GM12891 (cell line): Measurements from ENCODE around the gene BAX.

Experiments used
- DNase-seq: peaks from one replicate; pipeline ENCODE4 v3.0.0; 2011; ENCODE audit warnings: low spot score; ENCODE audit not compliant: insufficient read length
- FAIRE-seq: peaks from 2 replicates; lab custom pipeline; 2011; peaks lifted over from hg19 to GRCh38; lab: Jason Lieb, UNC
- PAX5 ChIP-seq: IDR thresholded peaks from 2 replicates; pipeline ENCODE4 v1.6.1; 2011; ENCODE audit warnings: low read length, moderate library complexity, mild to moderate bottlenecking; ENCODE audit not compliant: insufficient read depth, severe bottlenecking
- POLR2A ChIP-seq: IDR thresholded peaks from 2 replicates; pipeline ENCODE4 v1.6.1; 2011; ENCODE audit warnings: low read depth, low read length, control low read depth
- POLR2AphosphoS5 ChIP-seq: IDR thresholded peaks from 2 replicates; pipeline ENCODE4 v1.6.1; 2011; ENCODE audit warnings: low read depth, low read length, control low read depth
- POU2F2 ChIP-seq: IDR thresholded peaks from 2 replicates; pipeline ENCODE4 v1.6.1; 2011; ENCODE audit warnings: low read depth, mild to moderate bottlenecking, control low read depth, low read length, moderate library complexity
- SPI1 ChIP-seq: IDR thresholded peaks from 2 replicates; pipeline ENCODE4 v1.6.1; 2011; ENCODE audit warnings: low read depth, low read length, control low read depth
- TAF1 ChIP-seq: IDR thresholded peaks from 2 replicates; pipeline ENCODE4 v1.6.1; 2011; ENCODE audit warnings: low read depth, low read length, control low read depth

BAX gene

DNA sequence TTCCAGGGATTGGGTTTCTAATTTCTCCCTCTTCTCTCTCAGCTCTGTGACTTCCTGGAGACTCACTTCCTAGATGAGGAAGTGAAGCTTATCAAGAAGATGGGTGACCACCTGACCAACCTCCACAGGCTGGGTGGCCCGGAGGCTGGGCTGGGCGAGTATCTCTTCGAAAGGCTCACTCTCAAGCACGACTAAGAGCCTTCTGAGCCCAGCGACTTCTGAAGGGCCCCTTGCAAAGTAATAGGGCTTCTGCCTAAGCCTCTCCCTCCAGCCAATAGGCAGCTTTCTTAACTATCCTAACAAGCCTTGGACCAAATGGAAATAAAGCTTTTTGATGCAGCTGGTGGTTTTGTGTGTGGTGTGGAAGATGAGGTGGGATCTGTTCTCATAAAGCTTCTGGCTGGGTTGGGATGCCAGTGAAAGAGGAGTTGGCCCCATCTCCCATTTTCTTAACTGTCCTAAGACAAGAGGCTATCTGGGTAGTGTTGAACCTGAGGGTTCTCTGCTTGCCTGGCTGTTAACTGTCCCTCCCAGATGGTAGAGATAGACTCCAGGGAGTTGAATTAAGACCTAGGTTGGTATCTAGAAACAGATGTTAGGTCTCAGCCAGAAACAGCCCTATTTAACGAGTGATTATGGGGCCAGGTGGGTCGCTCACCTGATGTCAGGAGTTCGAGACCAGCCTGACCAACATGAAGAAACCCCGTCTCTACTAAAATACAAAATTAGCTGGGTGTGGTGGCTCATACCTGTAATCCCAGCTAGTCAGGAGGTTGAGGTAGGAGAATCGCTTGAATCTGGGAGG, 12.1 kb downstream of the BAX start:
- FAIRE-seq (no peak), DNase-seq (no peak)
- TF ChIP-seq SPI1 = peak; percentile 59
- TF ChIP-seq TAF1 = no peak
- peak; percentile 43; the same call in 1 of the 2 replicates for TF ChIP-seq POU2F2
- TF ChIP-seq POLR2AphosphoS5 = 0 out of 2 replicates have a peak, but pooled peaks have one; percentile 10
- TF ChIP-seq PAX5 = no peak
- TF ChIP-seq POLR2A = no peak

DNA sequence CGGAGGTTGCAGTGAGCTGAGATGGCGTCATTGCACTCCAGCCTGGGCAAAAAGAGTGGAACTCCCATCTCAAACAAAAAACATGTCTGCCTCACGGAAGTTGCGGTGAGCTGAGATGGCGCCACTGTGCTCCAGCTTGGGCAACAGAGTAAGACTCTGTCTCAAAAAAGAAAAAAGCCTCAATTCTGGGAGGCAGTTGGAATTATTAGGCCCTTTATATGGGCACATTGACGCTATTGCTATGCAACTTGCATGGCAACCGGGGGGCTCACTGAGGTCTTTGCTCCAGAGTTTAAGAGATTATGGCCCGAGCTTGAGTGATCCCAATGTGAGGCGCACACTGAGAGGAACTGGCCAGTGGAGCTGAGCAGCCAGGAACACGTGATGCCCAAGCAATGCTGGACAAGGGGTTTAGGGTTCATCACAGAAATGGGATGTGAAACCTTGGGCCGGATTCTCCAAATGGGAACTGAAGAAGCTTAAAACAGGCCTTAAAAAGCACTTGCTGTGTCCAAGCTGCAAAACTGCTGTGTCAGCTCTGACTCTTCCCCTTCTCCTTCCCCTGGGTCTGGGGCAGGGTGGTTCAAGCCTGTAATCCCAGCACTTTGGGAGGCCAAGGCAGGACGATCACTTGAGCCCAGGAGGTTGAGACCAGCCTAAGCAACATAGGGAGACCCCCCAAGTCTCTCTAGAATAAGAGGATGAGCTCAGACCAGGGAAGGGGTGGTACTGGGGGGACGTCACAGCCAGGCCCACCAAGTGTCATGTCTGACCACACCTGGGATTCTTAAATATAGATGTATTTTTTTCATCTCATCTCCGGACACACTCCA, 12.9 kb downstream of the BAX start:
- DNase-seq = no peak
- no peak for FAIRE-seq
- TF ChIP-seq PAX5 (no peak), POLR2A (peak; percentile 67), SPI1 (peak; percentile 84), POLR2AphosphoS5 (peak; percentile 64), TAF1 (no peak), POU2F2 (peak; percentile 20; the same call in 1 of the 2 replicates)

DNA sequence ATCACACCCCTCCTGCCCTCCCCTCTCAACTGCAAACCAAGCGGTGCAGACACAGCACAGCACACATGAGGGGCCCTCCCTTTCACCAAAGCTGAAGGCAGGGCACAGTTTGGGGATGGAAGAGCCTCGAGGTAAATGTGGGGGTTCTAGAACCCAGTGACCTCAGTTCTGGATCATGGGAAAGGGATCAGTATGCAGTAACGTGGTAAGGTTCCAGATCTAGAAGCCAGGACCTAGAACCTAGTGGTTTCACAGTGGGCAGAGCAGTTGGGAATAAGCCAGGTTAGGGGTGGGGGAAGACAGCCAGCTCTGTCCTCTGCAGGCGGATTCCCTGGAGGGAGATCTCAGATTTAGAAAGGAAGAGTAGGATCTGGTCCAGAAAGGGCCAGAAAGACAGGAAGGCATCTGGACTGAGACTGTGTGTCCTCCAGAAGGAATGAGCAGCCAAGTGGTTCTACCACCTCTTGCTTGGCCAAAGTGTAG, 13.5 kb downstream of the BAX start:
- FAIRE-seq = no peak
- DNase-seq = no peak

DNA sequence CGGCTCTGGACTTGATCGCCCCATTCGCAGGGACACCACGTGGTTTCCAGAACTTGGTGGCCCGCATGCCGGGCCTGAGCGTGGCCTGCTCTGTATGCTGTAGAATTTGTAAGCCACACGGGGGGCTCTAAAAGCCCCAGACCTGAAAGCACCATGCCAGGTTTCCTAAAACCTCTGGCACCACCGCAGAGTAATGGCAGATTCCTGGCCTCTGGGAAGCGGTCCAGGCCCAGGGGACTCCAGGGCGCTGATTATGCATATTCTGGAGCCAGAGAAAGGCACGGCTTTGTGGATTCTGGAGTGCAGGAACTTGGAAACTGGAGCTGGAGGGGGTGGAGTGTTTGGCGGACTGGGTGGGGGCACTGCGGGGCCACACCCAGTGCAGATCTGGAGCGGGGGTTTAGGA, 14.1 kb downstream of the BAX start:
- TF ChIP-seq TAF1 (no peak), SPI1 (no peak), POLR2A (no peak), POU2F2 (no peak), PAX5 (no peak), POLR2AphosphoS5 (no peak)
- FAIRE-seq = no peak
- no peak for DNase-seq

More for the DNA sequence above, 13.5 kb downstream of the BAX start:
- TF ChIP-seq TAF1 (no peak), POLR2AphosphoS5 (no peak), SPI1 (no peak), PAX5 (no peak), POLR2A (no peak), POU2F2 (no peak)

DNA sequence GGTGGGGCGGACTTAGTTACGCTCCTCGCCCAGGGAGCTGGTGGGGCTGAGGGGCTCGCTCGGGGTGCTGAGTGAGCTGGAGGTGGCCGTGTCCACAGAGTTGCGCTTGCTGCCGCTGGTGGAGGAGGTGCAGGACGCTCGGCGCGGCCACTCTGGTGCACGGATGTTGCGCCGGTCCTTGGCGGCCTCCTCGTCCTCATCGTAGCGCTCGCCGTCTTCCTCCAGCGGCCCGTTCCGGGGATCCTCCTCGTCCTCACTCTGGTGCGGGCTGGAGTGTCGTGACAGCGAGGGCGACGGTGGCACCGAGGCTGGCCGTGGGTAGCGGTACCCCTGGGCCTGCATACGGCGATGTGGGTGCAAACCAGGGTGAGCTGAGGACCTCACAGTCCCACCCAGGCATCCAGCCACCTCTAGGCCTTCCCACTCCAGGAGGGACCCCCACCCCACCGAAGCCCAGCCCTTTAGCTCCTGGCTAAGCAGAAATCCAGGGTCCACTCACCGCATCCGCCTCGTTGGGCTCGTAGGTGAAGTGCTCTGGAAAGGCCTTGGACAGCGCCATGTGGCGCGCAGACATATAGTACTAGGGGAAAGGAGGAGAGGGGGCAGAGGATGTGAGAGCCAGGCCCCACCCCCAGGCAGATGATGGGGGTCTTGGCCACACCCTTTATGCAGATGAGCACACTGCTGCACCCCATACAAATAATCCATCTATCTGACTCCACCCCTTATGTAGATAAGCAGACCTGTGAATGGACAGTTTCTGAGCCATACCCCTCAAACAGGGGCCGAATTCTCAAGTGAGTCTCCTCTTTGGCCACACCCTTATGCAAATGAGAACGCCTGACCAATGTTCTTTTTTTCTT, 14.8 kb downstream of the BAX start:
- FAIRE-seq (no peak), DNase-seq (no peak)
- TF ChIP-seq POU2F2 = peak; percentile 73; the same call in 1 of the 2 replicates
- TF ChIP-seq TAF1 = no peak

DNA sequence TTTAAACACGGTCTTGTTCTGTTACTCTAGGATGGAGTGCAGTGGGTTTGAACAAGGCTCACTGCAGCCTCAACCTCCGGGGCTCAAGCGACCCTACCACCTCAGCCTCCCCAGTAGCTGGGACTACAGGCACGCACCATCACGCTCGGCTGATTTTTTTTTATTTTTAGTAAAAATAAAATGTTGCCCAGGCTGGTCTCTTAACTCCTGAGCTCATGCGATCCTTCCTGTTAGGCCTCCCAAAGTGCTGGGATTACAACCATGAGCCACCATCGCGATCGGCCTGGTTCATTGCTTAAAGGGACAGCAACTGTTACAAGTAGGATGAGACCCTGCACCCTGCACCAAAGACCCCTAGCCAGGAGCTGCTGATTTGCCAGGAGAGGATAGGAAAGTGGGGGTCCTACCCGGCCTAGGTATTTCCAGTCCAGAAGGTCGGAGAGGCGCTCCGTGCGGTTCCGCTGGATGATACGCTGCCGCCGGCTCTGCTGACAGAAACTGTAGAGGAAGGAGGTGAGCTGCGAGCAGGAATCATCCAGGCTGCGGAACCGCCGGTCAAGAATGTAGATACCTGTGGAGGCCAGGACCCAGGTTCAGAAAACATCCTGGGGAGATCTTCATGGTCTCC, 15.6 kb downstream of the BAX start:
- DNase-seq = no peak
- FAIRE-seq = no peak
- peak; percentile 46; the same call in 1 of the 2 replicates for TF ChIP-seq POLR2A
- TF ChIP-seq PAX5 = no peak
- TF ChIP-seq SPI1 = no peak
- TF ChIP-seq POU2F2 = no peak
- TF ChIP-seq POLR2AphosphoS5 = no peak
- TF ChIP-seq TAF1 = no peak

DNA sequence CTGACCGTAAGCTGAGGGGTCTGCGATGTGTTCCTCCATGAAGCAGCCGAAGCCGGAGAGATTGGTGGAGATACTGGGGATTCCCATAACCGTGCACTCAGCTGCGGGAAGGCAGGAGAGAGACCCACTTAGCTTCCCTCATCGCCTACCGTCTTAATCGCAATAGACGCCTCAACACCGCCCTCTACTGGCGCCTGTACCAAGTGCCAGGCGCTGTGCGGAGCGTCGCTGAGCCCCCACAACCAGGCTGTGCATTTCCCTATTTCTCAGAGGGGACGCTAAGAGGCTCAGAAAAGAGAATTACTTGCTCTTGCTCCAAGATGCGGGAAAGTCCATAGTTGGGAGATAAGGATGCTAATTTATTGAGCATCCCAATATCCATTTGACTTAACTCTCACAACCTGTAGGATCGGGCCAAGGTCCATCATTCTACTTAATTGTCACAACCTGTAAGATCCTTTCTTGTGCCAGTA, 16.3 kb downstream of the BAX start:
- FAIRE-seq (peak; percentile 87), DNase-seq (peak; percentile 68)
- TF ChIP-seq TAF1 (no peak), SPI1 (peak; percentile 71), POLR2A (no peak)

DNA sequence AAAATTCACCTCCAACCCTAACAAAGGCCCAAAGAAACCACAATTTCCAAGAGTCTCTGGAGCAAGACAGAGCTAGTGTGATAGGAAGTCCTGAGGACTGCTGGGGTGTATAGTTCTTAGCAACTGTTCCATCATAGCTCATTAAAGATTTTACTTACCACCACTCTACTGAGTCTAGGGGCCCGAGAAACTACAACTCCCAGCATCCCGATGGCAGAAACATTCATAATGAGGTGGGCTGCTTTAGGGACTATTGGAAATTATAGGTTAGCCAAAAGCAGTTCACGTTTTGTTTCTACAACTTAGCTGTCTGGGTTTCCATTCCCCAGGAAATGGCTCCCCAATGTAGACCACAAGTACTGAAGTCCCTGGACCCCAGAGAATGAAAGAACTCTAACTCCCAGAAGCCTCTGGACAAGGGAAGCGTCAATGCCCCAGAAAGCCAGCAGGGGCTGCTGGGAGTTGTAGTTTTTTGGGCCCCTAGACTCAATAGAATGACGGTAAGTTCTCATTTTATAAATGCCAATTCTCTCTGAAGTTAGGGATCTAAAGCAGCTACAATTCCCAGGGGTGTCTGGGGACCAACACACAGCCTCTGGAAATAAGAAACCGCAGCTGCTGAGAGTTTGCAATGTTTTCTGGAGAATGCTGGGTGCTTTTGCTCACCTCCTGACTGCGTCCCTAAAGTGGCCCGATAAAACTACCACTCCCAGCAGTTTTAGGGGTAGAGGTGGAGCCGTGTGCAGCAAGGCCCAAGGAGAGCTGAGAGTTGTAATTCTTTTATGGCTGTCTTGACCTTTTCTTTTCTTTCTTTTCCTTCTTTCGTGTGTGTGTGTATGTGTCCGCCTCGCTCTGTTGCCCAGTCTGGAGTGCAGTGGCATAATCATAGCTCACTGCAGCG, 21.5 kb downstream of the BAX start:
- no peak for TF ChIP-seq POLR2A
- no peak for TF ChIP-seq TAF1
- no peak for TF ChIP-seq POLR2AphosphoS5
- FAIRE-seq (peak; percentile 5), DNase-seq (no peak)
